GM13976 (cell line): ENCODE measurements around the gene COQ10A.
"Not testable (repeated sequence)": the region's sequence is repeated elsewhere in the genome, so short reads cannot be mapped to it uniquely, and the experiment has no call there.

Experiments
- DNase-seq: peaks from one replicate; pipeline ENCODE4 v3.0.0; 2012; ENCODE audit warnings: low spot score
- CTCF ChIP-seq: IDR thresholded peaks from 2 replicates; pipeline ENCODE4 v1.5.1; 2012; ENCODE audit warnings: borderline replicate concordance, mild to moderate bottlenecking; ENCODE audit not compliant: insufficient read depth; ENCODE audit errors: extremely low read depth, missing control alignments, control extremely low read depth
- in situ Hi-C: fragments of 300-500 bp; cut with MboI; formaldehyde crosslinking; loops from one replicate; pipeline ENCODE4 v1.12.0; 2022; ENCODE audit warnings: low sequenced_read_pairs, mixed read lengths, inconsistent platforms; ENCODE audit not compliant: unreplicated experiment

The COQ10A gene

DNA sequence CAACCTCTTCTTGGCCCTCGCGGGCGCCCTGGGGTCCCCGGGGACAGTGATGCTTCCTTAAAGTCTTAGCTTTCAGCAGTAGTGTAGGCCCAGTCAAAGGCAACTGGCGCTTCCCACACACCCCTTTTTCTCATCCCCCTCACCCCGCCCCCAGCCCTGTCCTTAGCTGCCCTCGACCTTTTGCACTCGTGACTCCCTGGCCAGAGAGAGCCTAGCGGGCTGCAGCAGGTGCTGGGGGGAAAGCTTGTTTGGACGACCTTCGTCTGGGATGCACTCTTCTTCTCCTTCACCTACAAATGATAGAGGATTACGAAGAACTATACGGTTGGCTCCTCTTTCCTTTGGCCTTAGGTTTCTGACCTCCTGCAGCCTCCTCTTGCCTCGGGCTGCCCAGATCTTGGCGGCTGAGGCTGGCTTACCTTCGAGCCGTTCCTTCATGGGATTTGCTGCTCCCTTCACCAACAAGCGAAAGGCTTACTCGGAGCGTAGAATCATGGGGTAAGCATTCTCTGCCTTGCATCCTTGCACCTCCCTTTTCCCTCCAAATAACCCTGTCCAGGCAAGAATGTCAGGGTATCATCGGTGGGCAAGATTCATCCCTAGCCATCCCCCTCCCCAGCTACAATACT is 815 bp downstream of the COQ10A start:
- no peak for TF ChIP-seq CTCF
- DNase-seq = peak; percentile 54
- in situ Hi-C loops = no loop called here

DNA sequence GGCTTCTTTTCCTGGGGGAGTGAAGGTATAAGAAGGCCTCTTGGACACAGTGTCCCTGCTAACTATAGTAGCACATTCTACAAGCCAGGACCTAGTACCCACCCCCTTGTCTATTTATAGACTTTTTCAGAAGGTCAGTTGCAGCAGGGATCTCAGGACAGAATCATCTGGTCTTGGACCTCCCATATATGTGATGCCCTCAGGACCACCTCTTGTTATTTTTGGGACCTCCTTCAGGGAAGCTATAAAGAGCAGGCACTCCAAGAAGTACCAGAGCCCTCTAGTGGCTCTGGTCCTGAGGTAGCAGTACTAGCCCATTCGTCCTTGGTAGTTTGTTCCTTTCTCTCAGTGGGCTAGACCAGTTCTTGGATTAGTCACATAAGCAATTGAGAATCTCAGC is 4.3 kb downstream of the COQ10A start:
- TF ChIP-seq CTCF = peak; percentile 44
- no peak for DNase-seq
- in situ Hi-C loops = no loop called here

- in situ Hi-C loops, DNase-seq: not testable (repeated sequence)
Observed at GRCh38 chr12:56272468-56272867, 5.7 kb downstream of the COQ10A start.

DNA sequence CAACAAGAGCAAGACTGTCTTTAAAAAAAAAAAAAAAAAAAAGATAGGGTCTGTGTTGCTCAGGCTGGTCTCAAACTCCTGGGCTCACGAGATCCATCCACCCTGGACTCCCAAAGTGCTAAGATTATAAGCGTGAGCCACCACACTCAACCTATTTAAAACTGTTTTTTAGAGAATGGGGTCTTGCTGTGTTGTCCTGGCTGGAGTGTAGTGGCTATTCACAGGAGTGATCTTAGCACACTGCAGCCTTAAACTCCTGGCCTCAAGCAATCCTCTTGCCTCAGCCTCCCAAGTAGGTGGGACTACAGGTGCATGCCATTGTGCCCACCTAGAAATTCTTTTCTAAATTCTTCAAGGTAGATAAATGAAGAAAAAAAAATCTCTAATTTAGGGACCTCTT is 7.6 kb downstream of the COQ10A start:
- in situ Hi-C loops = no loop called here
- DNase-seq = no peak
- no peak for TF ChIP-seq CTCF

GRCh38 chr12:56278905-56279304 is 12.2 kb downstream of the COQ10A start:
- TF ChIP-seq CTCF = no peak
- DNase-seq = no peak
- in situ Hi-C loops = no loop called here

DNA sequence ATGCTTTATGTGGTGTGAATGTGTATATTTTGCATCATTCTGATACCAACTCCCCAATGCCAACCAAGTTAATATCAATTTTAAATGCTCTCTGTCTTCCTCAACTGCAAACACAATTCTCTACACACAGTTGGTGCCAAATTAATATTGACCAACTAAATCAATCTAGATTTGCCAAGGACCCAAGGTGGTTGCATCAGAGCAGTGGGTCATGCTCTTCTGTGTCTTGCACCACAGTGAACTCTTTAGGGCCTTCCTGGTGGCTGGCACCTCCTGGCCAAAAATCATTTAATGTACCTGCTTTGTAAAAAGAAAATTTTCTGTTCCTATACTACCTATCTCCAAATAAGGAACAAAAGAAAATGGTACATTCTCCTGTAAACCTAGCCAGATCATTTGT is 14.1 kb downstream of the COQ10A start:
- TF ChIP-seq CTCF = no peak
- no peak for DNase-seq
- in situ Hi-C loops = no loop called here

DNA sequence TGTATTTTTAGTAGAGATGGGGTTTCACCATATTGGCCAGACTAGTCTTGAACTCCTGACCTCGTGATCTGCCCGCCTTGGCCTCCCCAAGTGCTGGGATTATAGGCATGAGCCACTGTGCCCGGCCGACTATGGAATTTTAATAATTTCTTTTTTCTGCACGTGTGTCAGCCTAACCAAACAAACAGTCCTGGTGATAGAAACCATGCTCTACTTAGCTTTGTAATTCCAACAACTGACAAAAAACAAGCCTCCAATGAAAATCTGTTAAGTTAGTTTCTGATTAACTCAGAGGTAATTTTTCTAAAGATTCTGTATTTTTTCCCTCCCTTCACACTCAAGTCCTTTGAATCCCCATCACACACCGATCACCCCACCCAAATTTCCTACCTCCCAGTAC is 15.3 kb downstream of the COQ10A start:
- no peak for DNase-seq
- in situ Hi-C loops = no loop called here
- TF ChIP-seq CTCF = no peak
